Measurements from ENCODE around the gene RSPO3.

Gene RSPO3

GRCh38 chr6:127164565-127164964 lies 46.1 kb downstream of the RSPO3 start:
- no peak for DNase-seq

GRCh38 chr6:127173156-127173940 lies 54.9 kb downstream of the RSPO3 start:
- DNase-seq = no peak

- DNase-seq = no peak
Observed at GRCh38 chr6:127176146-127176545, 57.7 kb downstream of the RSPO3 start.

- DNase-seq = no peak
Observed at GRCh38 chr6:127177030-127177922, 58.8 kb downstream of the RSPO3 start.

GRCh38 chr6:127177923-127178231 lies 59.4 kb downstream of the RSPO3 start:
- DNase-seq = no peak

- no peak for DNase-seq
Observed at GRCh38 chr6:127178746-127179145, 60.3 kb downstream of the RSPO3 start.

GRCh38 chr6:127180426-127180825 lies 62.0 kb downstream of the RSPO3 start:
- DNase-seq = no peak

- no peak for DNase-seq
Observed at GRCh38 chr6:127182501-127182900, 64.0 kb downstream of the RSPO3 start.

GRCh38 chr6:127185437-127185995 lies 67.0 kb downstream of the RSPO3 start:
- DNase-seq = no peak

GRCh38 chr6:127186889-127187288 lies 68.4 kb downstream of the RSPO3 start:
- peak; percentile 60 for DNase-seq

- DNase-seq = no peak
Observed at GRCh38 chr6:127188744-127189143, 70.3 kb downstream of the RSPO3 start.

GRCh38 chr6:127190552-127190951 lies 72.1 kb downstream of the RSPO3 start:
- DNase-seq = peak; percentile 18

- no peak for DNase-seq
Observed at GRCh38 chr6:127191716-127192115, 73.2 kb downstream of the RSPO3 start.

- no peak for DNase-seq
Observed at GRCh38 chr6:127192911-127193541, 74.6 kb downstream of the RSPO3 start.

GRCh38 chr6:127195833-127196232 lies 77.4 kb downstream of the RSPO3 start:
- DNase-seq = no peak

- no peak for DNase-seq
Observed at GRCh38 chr6:127198549-127198948, 80.1 kb downstream of the RSPO3 start.

- DNase-seq = no peak
Observed at GRCh38 chr6:127199470-127199869, 81.0 kb downstream of the RSPO3 start.

- no peak for DNase-seq
Observed at GRCh38 chr6:127200114-127200513, 81.6 kb downstream of the RSPO3 start.

- no peak for DNase-seq
Observed at GRCh38 chr6:127201321-127201720, 82.8 kb downstream of the RSPO3 start.

GRCh38 chr6:127202676-127203075 lies 84.2 kb downstream of the RSPO3 start:
- DNase-seq = no peak

- DNase-seq = no peak
Observed at GRCh38 chr6:127204281-127204680, 85.8 kb downstream of the RSPO3 start.

- DNase-seq = no peak
Observed at GRCh38 chr6:127205036-127205435, 86.6 kb downstream of the RSPO3 start.

GRCh38 chr6:127206531-127207095 lies 88.1 kb downstream of the RSPO3 start:
- no peak for DNase-seq

Data from activated CD4-positive, alpha-beta T cell treated with anti-CD3 and anti-CD28 coated beads, Interleukin-2, amount 50 U/mL, for 16 hours (primary cell).